HepG2 (cell line): ENCODE data around the gene CYP4F8. TPM values are rescaled to one million over a fixed set of nuclear protein-coding genes. Genes with fewer than 3 reads are reported as not detected.

Experiments
- ATAC-seq: fragments of 200-7000 bp; cut with Tn5 transposase; 3 replicates; pipeline ENCODE4 v1.9.1; 2020; ENCODE audit warnings: mild to moderate bottlenecking, moderate library complexity
- BruUV-seq: library from RNA; stranded (reverse); fragments of 400-500 nt; replicated peaks from 2 replicates; lab custom pipeline; 2021; lab: Mats Ljungman, UMichigan
- CTCF ChIA-PET: fragments of 300-600 bp; formaldehyde crosslinking; extraction: SDS; loops from one replicate; lab custom pipeline; 2021; ENCODE audit warnings: low total read pairs, inconsistent platforms, low intra/inter-chr PET ratio; lab: Yijun Ruan, JAX
- POLR2A ChIA-PET: fragments of 350-600 bp; sonication (Branson Sonifier 250); formaldehyde crosslinking; loops from one replicate; lab custom pipeline; 2020; ENCODE audit warnings: antibody characterized with exemption, inconsistent platforms; lab: Yijun Ruan, JAX
- DNase-seq: peaks from one replicate; pipeline ENCODE4 v3.0.0-alpha.2; 2015; ENCODE audit warnings: low spot score
- FAIRE-seq: peaks from 3 replicates; lab custom pipeline; 2011; peaks lifted over from hg19 to GRCh38; lab: Jason Lieb, UNC
- H2AFZ ChIP-seq: one replicate; pipeline ENCODE4 v1.6.1; 2011; ENCODE audit warnings: low read length, inconsistent platforms
- H3K27ac ChIP-seq: fragments of 300-600 bp; 3 replicates; pipeline ENCODE4 v1.8.0; 2011; ENCODE audit warnings: mixed run types, mild to moderate bottlenecking, mixed read lengths, low read length, inconsistent platforms; ENCODE audit not compliant: insufficient read depth; ENCODE audit errors: extremely low read length
- H3K27me3 ChIP-seq, 2 experiments: fragments of 200-600 bp in 1 of 2; 2 replicates in 1 of 2; 3 replicates in 1 of 2; pipeline versions ENCODE4 v1.6.0 to v1.8.0; 2011; ENCODE audit warnings: low read length in 2 of 2, mild to moderate bottlenecking in 2 of 2, moderate library complexity in 2 of 2, inconsistent platforms in 1 of 2; ENCODE audit not compliant: insufficient read depth in 2 of 2, control insufficient read depth in 1 of 2
- H3K36me3 ChIP-seq, 2 experiments: fragments of 200-600 bp in 1 of 2; replicated peaks in 1 of 2; 2 replicates in 1 of 2; 3 replicates in 1 of 2; pipeline versions ENCODE4 v1.5.1 to v1.8.0; 2011; ENCODE audit warnings: low read length in 2 of 2, inconsistent platforms in 1 of 2; ENCODE audit not compliant: insufficient read depth in 2 of 2, control insufficient read depth in 1 of 2
- H3K4me1 ChIP-seq: 2 replicates; pipeline ENCODE4 v1.5.1; 2012; ENCODE audit warnings: low read length, inconsistent platforms; ENCODE audit not compliant: insufficient read depth
- H3K4me2 ChIP-seq: 2 replicates; pipeline ENCODE4 v1.6.0; 2011; ENCODE audit warnings: low read depth, low read length, inconsistent platforms
- H3K4me3 ChIP-seq, 3 experiments: fragments of 200-600 bp in 1 of 3; sonication (generic), shearing (Covaris generic) in 1 of 3; replicated peaks in 1 of 3; 2 replicates each; pipeline ENCODE4 v1.5.1; 2011 to 2016; ENCODE audit warnings: low read length in 3 of 3, inconsistent platforms in 2 of 3, low read depth in 2 of 3, mild to moderate bottlenecking in 2 of 3, control low read depth in 1 of 3, mixed read lengths in 1 of 3; ENCODE audit not compliant: insufficient read depth in 1 of 3
- H3K79me2 ChIP-seq: one replicate; pipeline ENCODE4 v1.6.1; 2011; ENCODE audit warnings: low read length, inconsistent platforms; ENCODE audit not compliant: insufficient read depth
- H3K9ac ChIP-seq: 2 replicates; pipeline ENCODE4 v1.6.0; 2011; ENCODE audit warnings: mild to moderate bottlenecking, low read depth, low read length, inconsistent platforms; ENCODE audit not compliant: insufficient read depth
- H3K9me3 ChIP-seq: 2 replicates; pipeline ENCODE4 v1.5.1; 2012; ENCODE audit warnings: mild to moderate bottlenecking, low read length
- H4K20me1 ChIP-seq: 2 replicates; pipeline ENCODE4 v1.6.0; 2011; ENCODE audit warnings: inconsistent platforms, mild to moderate bottlenecking, low read length, moderate library complexity; ENCODE audit not compliant: insufficient read depth
- BRD4 ChIP-seq: sonication (generic); formaldehyde crosslinking; IDR thresholded peaks from 2 replicates; pipeline ENCODE4 v1.4.0; 2020; ENCODE audit warnings: missing genetic modification reagents
- GFI1 ChIP-seq: sonication (generic); formaldehyde crosslinking; IDR thresholded peaks from 2 replicates; pipeline ENCODE4 v1.5.0; 2020; ENCODE audit warnings: missing genetic modification reagents, mild to moderate bottlenecking, borderline replicate concordance
- ISX ChIP-seq: sonication (generic); formaldehyde crosslinking; conservative IDR thresholded peaks from 2 replicates; pipeline ENCODE4 v1.5.0; 2020; ENCODE audit warnings: missing genetic modification reagents
- MYNN ChIP-seq: sonication (generic); formaldehyde crosslinking; IDR thresholded peaks from 2 replicates; pipeline ENCODE4 v1.4.0; 2020; ENCODE audit warnings: mild to moderate bottlenecking, low read depth, missing genetic modification reagents
- ZKSCAN5 ChIP-seq: sonication (generic); formaldehyde crosslinking; IDR thresholded peaks from 2 replicates; pipeline ENCODE4 v1.5.1; 2020; ENCODE audit warnings: mild to moderate bottlenecking, missing genetic modification reagents
- ZNF674 ChIP-seq: sonication (generic); formaldehyde crosslinking; IDR thresholded peaks from 2 replicates; pipeline ENCODE4 v1.5.0; 2020; ENCODE audit warnings: low read depth, mild to moderate bottlenecking, missing genetic modification reagents
- ZNF792 ChIP-seq: IDR thresholded peaks from 2 replicates; pipeline ENCODE4 v1.6.1; 2016
- WGBS: methylation state at CpG from one replicate; pipeline ENCODE4 v1.1.6; 2017; ENCODE audit warnings: low lambda C conversion rate; 5-methylcytosine and 5-hydroxymethylcytosine counted together
- in situ Hi-C: cut with HindIII; loops from 2 replicates; pipeline ENCODE4 v1.10.0; 2017; ENCODE audit warnings: low pct_unique_long_range_greater_than_20kb; ENCODE audit not compliant: extremely low pct_ligation_motif_present
- intact Hi-C: fragments of 100-400 bp; cut with micrococcal nuclease; formaldehyde crosslinking; loops from one replicate; pipeline ENCODE4 v1.10.0; 2022; ENCODE audit not compliant: unreplicated experiment
- polyA plus RNA-seq, 8 experiments: library from polyadenylated mRNA; depleted of rRNA in 3 of 8; stranded (reverse) in 7 of 8; unstranded in 1 of 8; fragments of >200 nt; fragmentation: Illumina TruSeq in 4 of 8; extraction: Trizol in 4 of 8; gene quantifications; 2 replicates each; pipeline versions ENCODE4 v1.2.1 to v1.2.3, GENCODE V29; 2011 to 2016; ENCODE audit warnings: low read depth in 4 of 8, missing spikeins in 1 of 8, mixed read lengths in 1 of 8; ENCODE audit not compliant: insufficient read depth in 1 of 8
- total RNA-seq, 5 experiments: library from RNA; depleted of rRNA; stranded (reverse); fragments of >200 nt; fragmentation: Illumina TruSeq; extraction: Trizol; gene quantifications; 2 replicates each; pipeline ENCODE4 v1.2.3, GENCODE V29; 2016; ENCODE audit warnings: low read depth in 1 of 5
- TF ChIP-seq, protein P1 (sequence below): sonication (generic); formaldehyde crosslinking; IDR thresholded peaks from 2 replicates; pipeline ENCODE4 v1.8.0; 2022; ENCODE audit warnings: mild to moderate bottlenecking, missing genetic modification reagents; ENCODE audit not compliant: insufficient replicate concordance
- TF ChIP-seq, protein P2 (sequence below): sonication (generic); formaldehyde crosslinking; IDR thresholded peaks from 2 replicates; pipeline ENCODE4 v1.8.1; 2023; ENCODE audit warnings: mild to moderate bottlenecking, moderate library complexity, missing genetic modification reagents
- TF ChIP-seq, protein P3 (sequence below): sonication (generic); formaldehyde crosslinking; IDR thresholded peaks from 2 replicates; pipeline ENCODE4 v1.9.0; 2021; ENCODE audit warnings: mild to moderate bottlenecking, missing genetic modification reagents

CYP4F8 gene
- total and polyA plus RNA-seq, 2 of the 13 experiments (the other 11 are each of a cell fraction or from before 2014, with no cell fraction given): not detected

DNA sequence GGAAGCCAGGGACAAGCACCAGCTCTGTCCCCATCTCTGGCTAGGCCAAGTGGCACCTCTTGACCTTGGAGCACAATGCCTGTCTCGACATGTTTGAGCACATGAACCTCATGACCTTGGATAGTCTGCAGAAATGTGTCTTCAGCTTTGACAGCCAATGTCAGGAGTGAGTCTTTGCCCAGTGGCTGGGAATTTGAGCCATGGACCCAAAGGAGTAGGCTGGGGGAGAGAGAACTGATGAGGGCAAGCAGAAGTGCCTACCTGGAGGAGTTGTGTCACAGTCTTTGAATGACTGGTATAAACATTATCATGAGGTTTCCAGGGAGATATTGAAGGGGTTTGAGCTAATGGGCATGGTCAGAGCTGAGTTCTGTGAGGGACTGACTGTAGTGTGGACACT is 51.2 kb downstream of the CYP4F8 start:
- no peak for DNase-seq
- intact Hi-C loops (no loop called here), in situ Hi-C loops (no loop called here)
- ChIA-PET POLR2A (interaction anchor here (1.3 kb wide), 1 partner anchor 17 kb away, joined by 3 read pairs; no protein-coding TSS in a partner anchor), CTCF (no interaction called here)
- Histone ChIP-seq H3K9me3 (no peaks in the 10 kb centered on the region), H3K4me2 (no peak overlapping the region), H3K79me2 (no peaks in the 10 kb centered on the region), H3K4me3 (no peak overlapping the region), H3K27me3 (no peaks in the 10 kb centered on the region), H2AFZ (no peak overlapping the region), H3K27ac (no peak overlapping the region), H4K20me1 (no peaks in the 10 kb centered on the region), H3K4me1 (no peaks in the 10 kb centered on the region), H3K9ac (no peak overlapping the region), H3K36me3 (no peaks in the 10 kb centered on the region)
- ATAC-seq: no peak
- BruUV-seq: no TSS peak
- 13% methylated on average over 1 of the region's 1 CpG for WGBS
- no peak for FAIRE-seq
- TF ChIP-seq, protein P1, sequence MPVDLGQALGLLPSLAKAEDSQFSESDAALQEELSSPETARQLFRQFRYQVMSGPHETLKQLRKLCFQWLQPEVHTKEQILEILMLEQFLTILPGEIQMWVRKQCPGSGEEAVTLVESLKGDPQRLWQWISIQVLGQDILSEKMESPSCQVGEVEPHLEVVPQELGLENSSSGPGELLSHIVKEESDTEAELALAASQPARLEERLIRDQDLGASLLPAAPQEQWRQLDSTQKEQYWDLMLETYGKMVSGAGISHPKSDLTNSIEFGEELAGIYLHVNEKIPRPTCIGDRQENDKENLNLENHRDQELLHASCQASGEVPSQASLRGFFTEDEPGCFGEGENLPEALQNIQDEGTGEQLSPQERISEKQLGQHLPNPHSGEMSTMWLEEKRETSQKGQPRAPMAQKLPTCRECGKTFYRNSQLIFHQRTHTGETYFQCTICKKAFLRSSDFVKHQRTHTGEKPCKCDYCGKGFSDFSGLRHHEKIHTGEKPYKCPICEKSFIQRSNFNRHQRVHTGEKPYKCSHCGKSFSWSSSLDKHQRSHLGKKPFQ (CRISPR knock-in tag): no peak
- TF ChIP-seq MYNN (CRISPR knock-in tag) (no peak), ZKSCAN5 (CRISPR knock-in tag) (no peak), ZNF674 (CRISPR knock-in tag) (no peak), ZNF792 (no peak), ISX (no peak), BRD4 (CRISPR knock-in tag) (no peak), GFI1 (no peak)
- TF ChIP-seq, protein P2, sequence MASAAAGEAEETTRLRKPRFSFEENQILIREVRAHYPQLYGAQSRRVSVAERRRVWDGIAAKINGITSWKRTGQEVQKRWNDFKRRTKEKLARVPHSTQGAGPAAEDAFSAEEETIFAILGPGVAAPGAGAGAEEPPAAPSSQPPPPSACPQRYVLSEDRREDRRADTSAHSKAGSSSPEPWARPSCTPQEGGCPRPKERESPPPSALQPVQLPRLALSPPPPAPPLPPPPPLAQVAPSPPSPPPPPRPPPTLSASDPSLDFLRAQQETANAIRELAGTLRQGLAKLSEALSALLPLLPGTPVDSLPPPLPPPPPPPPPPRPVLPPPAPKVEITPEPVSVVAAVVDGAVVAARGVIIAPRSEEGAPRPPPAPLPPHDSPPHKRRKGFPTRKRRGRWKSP (CRISPR knock-in tag): no peak
- TF ChIP-seq, protein P3, sequence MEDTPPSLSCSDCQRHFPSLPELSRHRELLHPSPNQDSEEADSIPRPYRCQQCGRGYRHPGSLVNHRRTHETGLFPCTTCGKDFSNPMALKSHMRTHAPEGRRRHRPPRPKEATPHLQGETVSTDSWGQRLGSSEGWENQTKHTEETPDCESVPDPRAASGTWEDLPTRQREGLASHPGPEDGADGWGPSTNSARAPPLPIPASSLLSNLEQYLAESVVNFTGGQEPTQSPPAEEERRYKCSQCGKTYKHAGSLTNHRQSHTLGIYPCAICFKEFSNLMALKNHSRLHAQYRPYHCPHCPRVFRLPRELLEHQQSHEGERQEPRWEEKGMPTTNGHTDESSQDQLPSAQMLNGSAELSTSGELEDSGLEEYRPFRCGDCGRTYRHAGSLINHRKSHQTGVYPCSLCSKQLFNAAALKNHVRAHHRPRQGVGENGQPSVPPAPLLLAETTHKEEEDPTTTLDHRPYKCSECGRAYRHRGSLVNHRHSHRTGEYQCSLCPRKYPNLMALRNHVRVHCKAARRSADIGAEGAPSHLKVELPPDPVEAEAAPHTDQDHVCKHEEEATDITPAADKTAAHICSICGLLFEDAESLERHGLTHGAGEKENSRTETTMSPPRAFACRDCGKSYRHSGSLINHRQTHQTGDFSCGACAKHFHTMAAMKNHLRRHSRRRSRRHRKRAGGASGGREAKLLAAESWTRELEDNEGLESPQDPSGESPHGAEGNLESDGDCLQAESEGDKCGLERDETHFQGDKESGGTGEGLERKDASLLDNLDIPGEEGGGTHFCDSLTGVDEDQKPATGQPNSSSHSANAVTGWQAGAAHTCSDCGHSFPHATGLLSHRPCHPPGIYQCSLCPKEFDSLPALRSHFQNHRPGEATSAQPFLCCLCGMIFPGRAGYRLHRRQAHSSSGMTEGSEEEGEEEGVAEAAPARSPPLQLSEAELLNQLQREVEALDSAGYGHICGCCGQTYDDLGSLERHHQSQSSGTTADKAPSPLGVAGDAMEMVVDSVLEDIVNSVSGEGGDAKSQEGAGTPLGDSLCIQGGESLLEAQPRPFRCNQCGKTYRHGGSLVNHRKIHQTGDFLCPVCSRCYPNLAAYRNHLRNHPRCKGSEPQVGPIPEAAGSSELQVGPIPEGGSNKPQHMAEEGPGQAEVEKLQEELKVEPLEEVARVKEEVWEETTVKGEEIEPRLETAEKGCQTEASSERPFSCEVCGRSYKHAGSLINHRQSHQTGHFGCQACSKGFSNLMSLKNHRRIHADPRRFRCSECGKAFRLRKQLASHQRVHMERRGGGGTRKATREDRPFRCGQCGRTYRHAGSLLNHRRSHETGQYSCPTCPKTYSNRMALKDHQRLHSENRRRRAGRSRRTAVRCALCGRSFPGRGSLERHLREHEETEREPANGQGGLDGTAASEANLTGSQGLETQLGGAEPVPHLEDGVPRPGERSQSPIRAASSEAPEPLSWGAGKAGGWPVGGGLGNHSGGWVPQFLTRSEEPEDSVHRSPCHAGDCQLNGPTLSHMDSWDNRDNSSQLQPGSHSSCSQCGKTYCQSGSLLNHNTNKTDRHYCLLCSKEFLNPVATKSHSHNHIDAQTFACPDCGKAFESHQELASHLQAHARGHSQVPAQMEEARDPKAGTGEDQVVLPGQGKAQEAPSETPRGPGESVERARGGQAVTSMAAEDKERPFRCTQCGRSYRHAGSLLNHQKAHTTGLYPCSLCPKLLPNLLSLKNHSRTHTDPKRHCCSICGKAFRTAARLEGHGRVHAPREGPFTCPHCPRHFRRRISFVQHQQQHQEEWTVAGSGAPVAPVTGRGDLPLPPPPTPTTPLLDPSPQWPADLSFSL (CRISPR knock-in tag): no peak
